K562 (cell line): ENCODE results near the gene STUM. TPM values are rescaled to one million over a fixed set of nuclear protein-coding genes. Genes with fewer than 3 reads are reported as not detected.
A peak's percentile ranks its signal among the peaks of the same experiment; 100 is the strongest.

Source experiments
- CHD2 ChIP-seq: IDR thresholded peaks from 2 replicates; pipeline ENCODE4 v1.6.1; 2011; ENCODE audit warnings: low read depth, low read length
- EZH2 ChIP-seq: IDR thresholded peaks from 2 replicates; pipeline ENCODE4 v1.6.1; 2012; ENCODE audit warnings: low read depth, mild to moderate bottlenecking, inconsistent platforms, low read length, borderline replicate concordance
- HMGN3 ChIP-seq: IDR thresholded peaks from 2 replicates; pipeline ENCODE4 v1.6.1; 2011; ENCODE audit warnings: borderline replicate concordance, low read depth, mild to moderate bottlenecking, mixed read lengths, low read length; ENCODE audit not compliant: insufficient read length; ENCODE audit errors: extremely low read depth
- KAT7 ChIP-seq: sonication (generic); formaldehyde crosslinking; IDR thresholded peaks from 2 replicates; pipeline ENCODE4 v1.8.0; 2022; ENCODE audit warnings: missing genetic modification reagents, mild to moderate bottlenecking, borderline replicate concordance
- NFIX ChIP-seq: fragments of 250-450 bp; sonication (Bioruptor Pico); IDR thresholded peaks from 2 replicates; pipeline ENCODE4 v1.4.0; 2020; ENCODE audit warnings: low read depth, mild to moderate bottlenecking, moderate library complexity
- PRMT5 ChIP-seq: sonication (generic); formaldehyde crosslinking; IDR thresholded peaks from 2 replicates; pipeline ENCODE4 v1.5.0; 2020; ENCODE audit warnings: missing genetic modification reagents
- SMARCE1 ChIP-seq: fragments of 450-650 bp; IDR thresholded peaks from 2 replicates; pipeline ENCODE4 v1.7.1; 2016; ENCODE audit warnings: mild to moderate bottlenecking
- polyA plus RNA-seq, 8 experiments: library from polyadenylated mRNA; depleted of rRNA in 4 of 8; stranded (reverse) in 5 of 8; unstranded in 3 of 8; fragments of >200 nt; fragmentation: Nextera tagmentation in 2 of 8; fragmentation: Illumina TruSeq in 1 of 8; extraction: Ambion mirVana in 2 of 8; extraction: Trizol in 1 of 8; gene quantifications; 2 replicates each; pipeline versions ENCODE4 v1.2.1 to v1.2.3, GENCODE V29; 2011 to 2014; ENCODE audit warnings: inconsistent platforms in 1 of 8, missing spikeins in 1 of 8
- total RNA-seq, 7 experiments: library from RNA; depleted of rRNA in 6 of 7; stranded (reverse); fragments of >200 nt in 6 of 7; fragmentation: Illumina TruSeq in 2 of 7; extraction: Trizol in 2 of 7; gene quantifications; 2 replicates each; pipeline versions ENCODE4 v1.2.1 to v1.2.3, GENCODE V29; 2011 to 2021; ENCODE audit warnings: low replicate concordance in 1 of 7
- TF ChIP-seq, protein P1 (sequence below): fragments of 450-650 bp; formaldehyde crosslinking; IDR thresholded peaks from 2 replicates; pipeline ENCODE4 v1.4.0; 2020; ENCODE audit warnings: mild to moderate bottlenecking, moderate library complexity
- TF ChIP-seq, protein P2 (sequence below): fragments of 200-800 bp; sonication (Bioruptor generic); IDR thresholded peaks from 2 replicates; pipeline ENCODE4 v1.6.1; 2017; ENCODE audit warnings: missing genetic modification characterization, missing compliant biosample characterization
- TF ChIP-seq, protein P3 (sequence below): fragments of 250-450 bp; sonication (Bioruptor Pico); IDR thresholded peaks from 2 replicates; pipeline ENCODE4 v1.4.0; 2020; ENCODE audit warnings: borderline replicate concordance
- TF ChIP-seq, protein P4 (sequence below): IDR thresholded peaks from 3 replicates; pipeline ENCODE4 v1.6.1; 2011; ENCODE audit warnings: borderline replicate concordance, mild to moderate bottlenecking; ENCODE audit not compliant: insufficient read length, insufficient read depth

The STUM gene
- total and polyA plus RNA-seq, 9 of the 15 experiments (the other 6 are each of a cell fraction or from before 2014, with no cell fraction given): not detected

DNA sequence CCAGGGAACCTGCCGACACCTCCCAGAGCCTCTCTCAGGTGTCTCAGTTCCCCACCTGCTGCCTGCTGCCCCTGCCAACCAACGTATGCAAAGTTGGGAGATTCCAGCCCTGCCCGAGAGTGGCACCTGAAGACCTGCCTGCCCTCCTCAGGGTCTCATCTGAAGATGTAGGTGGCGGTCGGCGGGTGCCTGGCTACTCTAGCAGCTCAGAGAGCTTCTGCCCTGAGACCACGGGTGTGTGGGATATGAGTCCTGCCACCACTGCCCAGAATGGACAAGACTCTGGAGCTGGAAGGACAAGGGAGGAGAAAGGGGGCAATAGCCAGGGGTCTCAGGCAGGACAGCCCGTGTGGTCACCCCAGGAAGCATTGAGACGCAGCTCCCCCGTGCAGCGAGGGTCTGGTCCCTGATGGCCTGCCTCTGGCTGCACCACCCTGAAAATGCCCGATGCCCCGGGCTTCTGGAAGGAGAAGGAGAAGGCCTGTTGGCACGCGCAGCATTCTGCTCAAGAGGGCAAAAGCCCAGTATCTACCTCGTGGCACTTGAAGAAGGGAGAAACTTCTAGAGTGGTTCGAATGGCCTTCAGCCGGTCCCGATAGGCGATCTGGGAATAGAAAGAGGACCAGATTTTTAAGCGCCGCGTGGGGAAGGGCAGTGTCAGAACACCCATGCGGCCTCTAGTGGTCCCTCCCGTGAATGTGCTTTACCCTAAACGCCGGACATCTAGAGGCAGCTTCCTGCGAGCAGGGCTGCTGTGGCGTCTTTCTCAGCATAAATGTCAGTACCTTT lies 88.8 kb downstream of the STUM start (continued):
- TF ChIP-seq, protein P1, sequence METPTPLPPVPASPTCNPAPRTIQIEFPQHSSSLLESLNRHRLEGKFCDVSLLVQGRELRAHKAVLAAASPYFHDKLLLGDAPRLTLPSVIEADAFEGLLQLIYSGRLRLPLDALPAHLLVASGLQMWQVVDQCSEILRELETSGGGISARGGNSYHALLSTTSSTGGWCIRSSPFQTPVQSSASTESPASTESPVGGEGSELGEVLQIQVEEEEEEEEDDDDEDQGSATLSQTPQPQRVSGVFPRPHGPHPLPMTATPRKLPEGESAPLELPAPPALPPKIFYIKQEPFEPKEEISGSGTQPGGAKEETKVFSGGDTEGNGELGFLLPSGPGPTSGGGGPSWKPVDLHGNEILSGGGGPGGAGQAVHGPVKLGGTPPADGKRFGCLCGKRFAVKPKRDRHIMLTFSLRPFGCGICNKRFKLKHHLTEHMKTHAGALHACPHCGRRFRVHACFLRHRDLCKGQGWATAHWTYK (CRISPR knock-in tag): no peak
- no peak for TF ChIP-seq CHD2
- TF ChIP-seq, protein P2, sequence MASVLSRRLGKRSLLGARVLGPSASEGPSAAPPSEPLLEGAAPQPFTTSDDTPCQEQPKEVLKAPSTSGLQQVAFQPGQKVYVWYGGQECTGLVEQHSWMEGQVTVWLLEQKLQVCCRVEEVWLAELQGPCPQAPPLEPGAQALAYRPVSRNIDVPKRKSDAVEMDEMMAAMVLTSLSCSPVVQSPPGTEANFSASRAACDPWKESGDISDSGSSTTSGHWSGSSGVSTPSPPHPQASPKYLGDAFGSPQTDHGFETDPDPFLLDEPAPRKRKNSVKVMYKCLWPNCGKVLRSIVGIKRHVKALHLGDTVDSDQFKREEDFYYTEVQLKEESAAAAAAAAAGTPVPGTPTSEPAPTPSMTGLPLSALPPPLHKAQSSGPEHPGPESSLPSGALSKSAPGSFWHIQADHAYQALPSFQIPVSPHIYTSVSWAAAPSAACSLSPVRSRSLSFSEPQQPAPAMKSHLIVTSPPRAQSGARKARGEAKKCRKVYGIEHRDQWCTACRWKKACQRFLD: no peak
- TF ChIP-seq PRMT5 (CRISPR knock-in tag): no peak
- TF ChIP-seq, protein P3, sequence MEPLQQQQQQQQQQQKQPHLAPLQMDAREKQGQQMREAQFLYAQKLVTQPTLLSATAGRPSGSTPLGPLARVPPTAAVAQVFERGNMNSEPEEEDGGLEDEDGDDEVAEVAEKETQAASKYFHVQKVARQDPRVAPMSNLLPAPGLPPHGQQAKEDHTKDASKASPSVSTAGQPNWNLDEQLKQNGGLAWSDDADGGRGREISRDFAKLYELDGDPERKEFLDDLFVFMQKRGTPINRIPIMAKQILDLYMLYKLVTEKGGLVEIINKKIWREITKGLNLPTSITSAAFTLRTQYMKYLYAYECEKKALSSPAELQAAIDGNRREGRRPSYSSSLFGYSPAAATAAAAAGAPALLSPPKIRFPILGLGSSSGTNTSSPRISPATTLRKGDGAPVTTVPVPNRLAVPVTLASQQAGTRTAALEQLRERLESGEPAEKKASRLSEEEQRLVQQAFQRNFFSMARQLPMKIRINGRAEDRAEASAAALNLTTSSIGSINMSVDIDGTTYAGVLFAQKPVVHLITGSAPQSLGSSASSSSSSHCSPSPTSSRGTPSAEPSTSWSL: no peak
- TF ChIP-seq HMGN3: no peak
- peak; percentile 30; the same call in 1 of the 2 replicates for TF ChIP-seq EZH2
- no peak for TF ChIP-seq NFIX
- no peak for TF ChIP-seq KAT7 (CRISPR knock-in tag)
- TF ChIP-seq, protein P4, sequence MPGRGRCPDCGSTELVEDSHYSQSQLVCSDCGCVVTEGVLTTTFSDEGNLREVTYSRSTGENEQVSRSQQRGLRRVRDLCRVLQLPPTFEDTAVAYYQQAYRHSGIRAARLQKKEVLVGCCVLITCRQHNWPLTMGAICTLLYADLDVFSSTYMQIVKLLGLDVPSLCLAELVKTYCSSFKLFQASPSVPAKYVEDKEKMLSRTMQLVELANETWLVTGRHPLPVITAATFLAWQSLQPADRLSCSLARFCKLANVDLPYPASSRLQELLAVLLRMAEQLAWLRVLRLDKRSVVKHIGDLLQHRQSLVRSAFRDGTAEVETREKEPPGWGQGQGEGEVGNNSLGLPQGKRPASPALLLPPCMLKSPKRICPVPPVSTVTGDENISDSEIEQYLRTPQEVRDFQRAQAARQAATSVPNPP: no peak
- no peak for TF ChIP-seq SMARCE1
